ENCODE results near the gene PARD3. TPM values are rescaled to one million over a fixed set of nuclear protein-coding genes. Genes with fewer than 3 reads are reported as not detected.
A peak's percentile ranks its signal among the peaks of the same experiment; 100 is the strongest.

The PARD3 gene
- polyA plus RNA-seq, 2 of the 4 experiments (the other 2 are of a cell fraction) = 110 to 200 TPM

GRCh38 chr10:34786464-34786863 lies 28.6 kb downstream of the PARD3 start:
- no peak for DNase-seq (ENCODE audit: low read depth in 1 of 2, low spot score in 1 of 2)
- Histone ChIP-seq H3K27ac (no peak overlapping the region), H3K9me3 (no peaks in the 10 kb centered on the region), H3K4me1 (peaks cover 45% of the 10 kb centered on the region), H3K4me2 (no peak overlapping the region), H3K4me3 (no peak overlapping the region)
- 78% methylated on average over 1 of the region's 1 CpG for WGBS (ENCODE audit: missing lambda C conversion rate)
- ATAC-seq = no peak
- ChIA-PET CTCF (no interaction called here), POLR2A (no interaction called here)
- no peak for FAIRE-seq
- TF ChIP-seq ZNF302 (CRISPR knock-in tag; IDR thresholded peaks at IDR 0.05) = no peak
- TF ChIP-seq FOXS1 (CRISPR knock-in tag; IDR thresholded peaks at IDR 0.05) = no peak
- TF ChIP-seq HMGXB4 (CRISPR knock-in tag; IDR thresholded peaks at IDR 0.05; ENCODE audit: borderline replicate concordance) = no peak
- TF ChIP-seq ZSCAN20 (CRISPR knock-in tag; IDR thresholded peaks at IDR 0.05) = no peak
- TF ChIP-seq EHF (CRISPR knock-in tag; IDR thresholded peaks at IDR 0.05) = no peak
- TF ChIP-seq ELK1 (IDR thresholded peaks at IDR 0.05; ENCODE audit: low read depth, low read length) = no peak
- TF ChIP-seq KDM5A (IDR thresholded peaks at IDR 0.05) = no peak
- no peak for TF ChIP-seq E2F6 (IDR thresholded peaks at IDR 0.05; ENCODE audit: borderline replicate concordance, low read depth)
- TF ChIP-seq MYC (IDR thresholded peaks at IDR 0.05; ENCODE audit: borderline replicate concordance, low read length) = no peak
- no peak for TF ChIP-seq HES2 (IDR thresholded peaks at IDR 0.05)
- TF ChIP-seq CTCF (IDR thresholded peaks at IDR 0.05) = no peak
- TF ChIP-seq HOXB5 (CRISPR knock-in tag; IDR thresholded peaks at IDR 0.05) = no peak
- TF ChIP-seq NR3C1 (IDR thresholded peaks at IDR 0.05) = no peak
- TF ChIP-seq CBX8 (IDR thresholded peaks at IDR 0.05) = no peak
- TF ChIP-seq TP53 (CRISPR knock-in tag; IDR thresholded peaks at IDR 0.05) = no peak
- TF ChIP-seq ZFP36 (IDR thresholded peaks at IDR 0.05; ENCODE audit: borderline replicate concordance, partially characterized antibody) = no peak
- TF ChIP-seq MAZ (IDR thresholded peaks at IDR 0.05; ENCODE audit: borderline replicate concordance, low read depth, low read length) = no peak
- TF ChIP-seq NFE2L2 (conservative IDR thresholded peaks at IDR 0.05; ENCODE audit: low read length) = no peak

- no peak overlapping the region for H3K4me2 ChIP-seq
- no peak overlapping the region for H3K4me3 ChIP-seq
- peaks cover 39% of the 10 kb centered on the region for H3K4me1 ChIP-seq
- WGBS (ENCODE audit: missing lambda C conversion rate) = 57% methylated on average over 3 of the region's 3 CpGs
- H3K9me3 ChIP-seq = no peaks in the 10 kb centered on the region
- ChIA-PET CTCF (no interaction called here), POLR2A (no interaction called here)
- FAIRE-seq (no peak), ATAC-seq (no peak), DNase-seq (ENCODE audit: low read depth in 1 of 2, low spot score in 1 of 2) (no peak)
- H3K27ac ChIP-seq = no peak overlapping the region
- TF ChIP-seq MAFK (IDR thresholded peaks at IDR 0.05; ENCODE audit: partially characterized antibody) = peak; percentile 86
- no peak for TF ChIP-seq FOSL2 (IDR thresholded peaks at IDR 0.05)
- TF ChIP-seq FOSL2 (CRISPR knock-in tag; IDR thresholded peaks at IDR 0.05) = no peak
Observed at GRCh38 chr10:34781711-34782110, 33.4 kb downstream of the PARD3 start.

Measured in A549 (cell line).